HepG2 (cell line): ENCODE measurements around the gene SMAD7. TPM values are rescaled to one million over a fixed set of nuclear protein-coding genes. Genes with fewer than 3 reads are reported as not detected.

Experiments used
- AGO2 ChIP-seq: fragments of 200-400 bp; formaldehyde crosslinking; optimal IDR thresholded peaks from 2 replicates; pipeline ENCODE3; 2017; ENCODE audit warnings: mild to moderate bottlenecking, low read depth, low read length, moderate library complexity
- DNMT1 ChIP-seq: sonication (generic); formaldehyde crosslinking; IDR thresholded peaks from 2 replicates; pipeline ENCODE4 v1.5.1; 2020; ENCODE audit warnings: mild to moderate bottlenecking, missing genetic modification reagents
- EHMT2 ChIP-seq: fragments of 200-600 bp; sonication (generic); IDR thresholded peaks from 2 replicates; pipeline ENCODE4 v1.7.0; 2017; ENCODE audit warnings: antibody characterized with exemption, low read depth, low read length, borderline replicate concordance
- GATAD2A ChIP-seq: IDR thresholded peaks from 2 replicates; pipeline ENCODE4 v1.6.1; 2016
- HMGXB3 ChIP-seq: sonication (generic); formaldehyde crosslinking; IDR thresholded peaks from 2 replicates; pipeline ENCODE4 v1.4.0; 2020; ENCODE audit warnings: missing genetic modification reagents, borderline replicate concordance
- LCORL ChIP-seq, 2 experiments: fragments of 450-650 bp in 1 of 2; sonication (generic) in 1 of 2; formaldehyde crosslinking in 1 of 2; IDR thresholded peaks; 2 replicates each; pipeline versions ENCODE4 v1.5.0 to v1.6.1; 2017 to 2020; ENCODE audit warnings: antibody characterized with exemption in 1 of 2, missing genetic modification reagents in 1 of 2
- MYNN ChIP-seq: sonication (generic); formaldehyde crosslinking; IDR thresholded peaks from 2 replicates; pipeline ENCODE4 v1.4.0; 2020; ENCODE audit warnings: mild to moderate bottlenecking, low read depth, missing genetic modification reagents
- NAIF1 ChIP-seq: sonication (generic); formaldehyde crosslinking; IDR thresholded peaks from 2 replicates; pipeline ENCODE4 v1.5.0; 2020; ENCODE audit warnings: mild to moderate bottlenecking, missing genetic modification reagents, borderline replicate concordance
- NFIC ChIP-seq: IDR thresholded peaks from 2 replicates; pipeline ENCODE4 v1.6.1; 2012; ENCODE audit warnings: mild to moderate bottlenecking, low read length, inconsistent platforms
- PAWR ChIP-seq: sonication (generic); formaldehyde crosslinking; IDR thresholded peaks from 2 replicates; pipeline ENCODE4 v1.4.0; 2020; ENCODE audit warnings: missing genetic modification reagents, mild to moderate bottlenecking, borderline replicate concordance
- PTBP1 ChIP-seq: fragments of 200-400 bp; formaldehyde crosslinking; IDR thresholded peaks from 2 replicates; pipeline ENCODE4 v1.6.1; 2018; ENCODE audit warnings: low read length, low read depth; ENCODE audit not compliant: poor library complexity, severe bottlenecking
- SALL1 ChIP-seq: sonication (generic); formaldehyde crosslinking; IDR thresholded peaks from 2 replicates; pipeline ENCODE4 v1.8.0; 2022; ENCODE audit warnings: mild to moderate bottlenecking, missing genetic modification reagents
- STAG1 ChIP-seq: sonication (generic); formaldehyde crosslinking; IDR thresholded peaks from 2 replicates; pipeline ENCODE4 v1.4.0; 2020; ENCODE audit warnings: missing genetic modification reagents
- TEAD2 ChIP-seq: sonication (generic); formaldehyde crosslinking; IDR thresholded peaks from 2 replicates; pipeline ENCODE4 v1.9.0; 2021; ENCODE audit warnings: missing genetic modification reagents
- ZBTB21 ChIP-seq: sonication (generic); formaldehyde crosslinking; IDR thresholded peaks from 2 replicates; pipeline ENCODE4 v1.4.0; 2020; ENCODE audit warnings: missing genetic modification reagents
- ZBTB33 ChIP-seq: sonication (generic); formaldehyde crosslinking; IDR thresholded peaks from 2 replicates; pipeline ENCODE4 v1.4.0; 2020; ENCODE audit warnings: missing genetic modification reagents
- ZMYM3 ChIP-seq: sonication (generic); formaldehyde crosslinking; IDR thresholded peaks from 2 replicates; pipeline ENCODE4 v1.5.1; 2020; ENCODE audit warnings: mild to moderate bottlenecking, missing genetic modification reagents
- ZNF160 ChIP-seq: sonication (generic); formaldehyde crosslinking; IDR thresholded peaks from 2 replicates; pipeline ENCODE4 v1.8.0; 2022; ENCODE audit warnings: mild to moderate bottlenecking, inconsistent platforms, missing genetic modification reagents
- ZNF264 ChIP-seq: sonication (generic); formaldehyde crosslinking; IDR thresholded peaks from 2 replicates; pipeline ENCODE4 v1.4.0; 2020; ENCODE audit warnings: missing genetic modification reagents
- ZNF766 ChIP-seq: sonication (generic); formaldehyde crosslinking; IDR thresholded peaks from 2 replicates; pipeline ENCODE4 v1.5.0; 2020; ENCODE audit warnings: missing genetic modification reagents, borderline replicate concordance
- polyA plus RNA-seq, 8 experiments: library from polyadenylated mRNA; depleted of rRNA in 3 of 8; stranded (reverse) in 7 of 8; unstranded in 1 of 8; fragments of >200 nt; fragmentation: Illumina TruSeq in 4 of 8; extraction: Trizol in 4 of 8; gene quantifications; 2 replicates each; pipeline versions ENCODE4 v1.2.1 to v1.2.3, GENCODE V29; 2011 to 2016; ENCODE audit warnings: low read depth in 4 of 8, missing spikeins in 1 of 8, mixed read lengths in 1 of 8; ENCODE audit not compliant: insufficient read depth in 1 of 8
- total RNA-seq, 5 experiments: library from RNA; depleted of rRNA; stranded (reverse); fragments of >200 nt; fragmentation: Illumina TruSeq; extraction: Trizol; gene quantifications; 2 replicates each; pipeline ENCODE4 v1.2.3, GENCODE V29; 2016; ENCODE audit warnings: low read depth in 1 of 5
- TF ChIP-seq, protein P1 (sequence below): sonication (generic); formaldehyde crosslinking; IDR thresholded peaks from 2 replicates; pipeline ENCODE4 v1.5.0; 2020; ENCODE audit warnings: missing genetic modification reagents
- TF ChIP-seq, protein P2 (sequence below): sonication (generic); formaldehyde crosslinking; IDR thresholded peaks from 2 replicates; pipeline ENCODE4 v1.5.1; 2020; ENCODE audit warnings: missing genetic modification reagents, mild to moderate bottlenecking, borderline replicate concordance

Gene SMAD7
- total and polyA plus RNA-seq, 2 of the 13 experiments (the other 11 are each of a cell fraction or from before 2014, with no cell fraction given), result 17.4 to 24.7 TPM

DNA sequence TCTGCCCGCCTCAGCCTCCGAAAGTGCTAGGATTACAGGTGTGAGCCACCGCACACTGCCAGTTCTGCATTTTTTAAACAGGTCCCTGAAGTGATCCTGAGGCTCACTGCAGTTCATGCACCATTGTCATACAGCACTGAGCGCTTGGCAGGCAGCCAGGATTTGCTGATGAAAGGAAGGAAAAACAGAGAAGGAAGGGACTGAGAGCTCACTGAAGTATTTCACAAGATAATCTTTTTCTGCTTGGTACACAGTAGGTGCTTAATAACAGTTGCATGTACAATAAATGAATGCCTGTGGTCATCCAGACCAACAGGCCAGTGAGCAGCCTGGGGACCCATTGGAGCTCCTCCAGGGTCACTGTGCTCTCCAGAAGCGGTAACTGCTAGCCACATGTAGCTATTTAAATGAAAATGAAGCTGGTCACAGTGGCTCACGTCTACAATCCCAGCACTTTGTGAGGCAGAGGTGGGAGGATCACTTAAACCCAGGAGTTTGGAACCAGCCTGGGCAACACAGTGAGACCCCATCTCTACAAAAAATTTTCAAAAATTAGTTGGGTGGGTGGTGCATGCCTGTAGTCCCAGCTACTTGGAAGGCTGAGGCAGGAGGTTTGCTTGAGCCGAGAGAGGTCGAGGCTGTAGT, 33.1 kb upstream of the SMAD7 start (continued):
- TF ChIP-seq HMGXB3 (CRISPR knock-in tag), result no peak
- TF ChIP-seq ZNF766 (CRISPR knock-in tag), result no peak
- 0 out of 2 replicates have a peak, but pooled peaks have one; percentile 44 for TF ChIP-seq LCORL (IDR thresholded peaks at IDR 0.05)
- no peak for TF ChIP-seq LCORL (CRISPR knock-in tag; IDR thresholded peaks at IDR 0.05)
- no peak for TF ChIP-seq EHMT2
- no peak for TF ChIP-seq ZNF264 (CRISPR knock-in tag)
- no peak for TF ChIP-seq PTBP1
- TF ChIP-seq, protein P1, sequence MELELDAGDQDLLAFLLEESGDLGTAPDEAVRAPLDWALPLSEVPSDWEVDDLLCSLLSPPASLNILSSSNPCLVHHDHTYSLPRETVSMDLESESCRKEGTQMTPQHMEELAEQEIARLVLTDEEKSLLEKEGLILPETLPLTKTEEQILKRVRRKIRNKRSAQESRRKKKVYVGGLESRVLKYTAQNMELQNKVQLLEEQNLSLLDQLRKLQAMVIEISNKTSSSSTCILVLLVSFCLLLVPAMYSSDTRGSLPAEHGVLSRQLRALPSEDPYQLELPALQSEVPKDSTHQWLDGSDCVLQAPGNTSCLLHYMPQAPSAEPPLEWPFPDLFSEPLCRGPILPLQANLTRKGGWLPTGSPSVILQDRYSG (CRISPR knock-in tag), result no peak
- TF ChIP-seq ZBTB33 (CRISPR knock-in tag), result peak; percentile 36; the same call in 1 of the 2 replicates
- TF ChIP-seq MYNN, result no peak
- TF ChIP-seq TEAD2 (CRISPR knock-in tag), result no peak
- no peak for TF ChIP-seq STAG1 (CRISPR knock-in tag)
- TF ChIP-seq GATAD2A, result peak; percentile 31; the same call in 1 of the 2 replicates
- TF ChIP-seq SALL1 (CRISPR knock-in tag), result peak; percentile 27; the same call in 1 of the 2 replicates
- TF ChIP-seq ZBTB21 (CRISPR knock-in tag), result no peak
- TF ChIP-seq NAIF1 (CRISPR knock-in tag), result no peak
- 0 out of 2 replicates have a peak, but pooled peaks have one; percentile 20 for TF ChIP-seq ZMYM3 (CRISPR knock-in tag)
- no peak for TF ChIP-seq DNMT1 (CRISPR knock-in tag)
- TF ChIP-seq PAWR (CRISPR knock-in tag), result no peak
- TF ChIP-seq, protein P2, sequence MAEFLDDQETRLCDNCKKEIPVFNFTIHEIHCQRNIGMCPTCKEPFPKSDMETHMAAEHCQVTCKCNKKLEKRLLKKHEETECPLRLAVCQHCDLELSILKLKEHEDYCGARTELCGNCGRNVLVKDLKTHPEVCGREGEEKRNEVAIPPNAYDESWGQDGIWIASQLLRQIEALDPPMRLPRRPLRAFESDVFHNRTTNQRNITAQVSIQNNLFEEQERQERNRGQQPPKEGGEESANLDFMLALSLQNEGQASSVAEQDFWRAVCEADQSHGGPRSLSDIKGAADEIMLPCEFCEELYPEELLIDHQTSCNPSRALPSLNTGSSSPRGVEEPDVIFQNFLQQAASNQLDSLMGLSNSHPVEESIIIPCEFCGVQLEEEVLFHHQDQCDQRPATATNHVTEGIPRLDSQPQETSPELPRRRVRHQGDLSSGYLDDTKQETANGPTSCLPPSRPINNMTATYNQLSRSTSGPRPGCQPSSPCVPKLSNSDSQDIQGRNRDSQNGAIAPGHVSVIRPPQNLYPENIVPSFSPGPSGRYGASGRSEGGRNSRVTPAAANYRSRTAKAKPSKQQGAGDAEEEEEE (CRISPR knock-in tag), result no peak
- no peak for TF ChIP-seq NFIC
- TF ChIP-seq ZNF160 (CRISPR knock-in tag), result no peak
- TF ChIP-seq AGO2, result no peak
